OCI-LY7 (cell line): ENCODE results near the gene ERCC6.

Experiments
- EZH2phosphoT487 ChIP-seq: fragments of 200-600 bp; sonication (generic); IDR thresholded peaks from 2 replicates; pipeline ENCODE4 v1.6.1; 2018; ENCODE audit warnings: low read depth, borderline replicate concordance, mild to moderate bottlenecking, mixed run types, antibody characterized with exemption, low read length, moderate library complexity, mixed read lengths
- TF ChIP-seq, protein P1 (sequence below): fragments of 200-600 bp; sonication (generic); conservative IDR thresholded peaks from 2 replicates; pipeline ENCODE4 v1.5.1; 2014; ENCODE audit warnings: mild to moderate bottlenecking, antibody characterized with exemption, low read length, moderate library complexity, mixed read lengths

DNA sequence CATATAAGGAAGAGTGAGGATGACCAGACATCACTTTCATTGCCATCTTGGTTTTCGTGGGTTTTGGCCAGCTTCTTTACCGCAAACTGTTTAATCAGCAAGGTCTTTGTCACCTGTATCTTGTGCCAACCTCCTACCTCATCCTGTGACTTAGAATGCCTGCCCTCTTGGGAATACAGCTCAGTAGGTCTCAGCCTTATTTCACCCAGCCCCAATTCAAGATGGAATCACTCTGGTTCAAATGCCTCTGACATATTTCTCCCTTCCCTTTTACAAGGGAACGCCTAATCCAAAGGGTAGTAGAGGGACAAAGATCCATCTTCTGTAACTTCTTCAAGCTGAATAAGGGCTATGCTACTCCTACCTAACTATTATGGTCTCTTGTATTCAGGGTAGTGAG lies 4.7 kb upstream of the ERCC6 start:
- TF ChIP-seq, protein P1, sequence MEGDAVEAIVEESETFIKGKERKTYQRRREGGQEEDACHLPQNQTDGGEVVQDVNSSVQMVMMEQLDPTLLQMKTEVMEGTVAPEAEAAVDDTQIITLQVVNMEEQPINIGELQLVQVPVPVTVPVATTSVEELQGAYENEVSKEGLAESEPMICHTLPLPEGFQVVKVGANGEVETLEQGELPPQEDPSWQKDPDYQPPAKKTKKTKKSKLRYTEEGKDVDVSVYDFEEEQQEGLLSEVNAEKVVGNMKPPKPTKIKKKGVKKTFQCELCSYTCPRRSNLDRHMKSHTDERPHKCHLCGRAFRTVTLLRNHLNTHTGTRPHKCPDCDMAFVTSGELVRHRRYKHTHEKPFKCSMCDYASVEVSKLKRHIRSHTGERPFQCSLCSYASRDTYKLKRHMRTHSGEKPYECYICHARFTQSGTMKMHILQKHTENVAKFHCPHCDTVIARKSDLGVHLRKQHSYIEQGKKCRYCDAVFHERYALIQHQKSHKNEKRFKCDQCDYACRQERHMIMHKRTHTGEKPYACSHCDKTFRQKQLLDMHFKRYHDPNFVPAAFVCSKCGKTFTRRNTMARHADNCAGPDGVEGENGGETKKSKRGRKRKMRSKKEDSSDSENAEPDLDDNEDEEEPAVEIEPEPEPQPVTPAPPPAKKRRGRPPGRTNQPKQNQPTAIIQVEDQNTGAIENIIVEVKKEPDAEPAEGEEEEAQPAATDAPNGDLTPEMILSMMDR, result no peak
- TF ChIP-seq EZH2phosphoT487, result no peak
